Activated CD4-positive, alpha-beta T cell treated with anti-CD3 and anti-CD28 coated beads, Interleukin-2, amount 50 U/mL, for 16 hours (primary cell): ENCODE data around the gene NMNAT2.
"Not testable (repeated sequence)": the region's sequence is repeated elsewhere in the genome, so short reads cannot be mapped to it uniquely, and the experiment has no call there.

Experiments used
- DNase-seq: peaks from one replicate; pipeline ENCODE4 v3.0.0-alpha.2; 2020

Gene NMNAT2

GRCh38 chr1:183417772-183418491, at the start of gene NMNAT2:
NMNAT2 (minus strand) TSS chr1:183418380; CDS start chr1:183418267, 113 bp downstream.
- DNase-seq: no peak

GRCh38 chr1:183467687-183468086, 49.5 kb upstream of the NMNAT2 start:
- DNase-seq: no peak

GRCh38 chr1:183466781-183467180, 48.6 kb upstream of the NMNAT2 start:
- DNase-seq: no peak

- DNase-seq: no peak
Observed at GRCh38 chr1:183463566-183463965, 45.4 kb upstream of the NMNAT2 start.

DNA sequence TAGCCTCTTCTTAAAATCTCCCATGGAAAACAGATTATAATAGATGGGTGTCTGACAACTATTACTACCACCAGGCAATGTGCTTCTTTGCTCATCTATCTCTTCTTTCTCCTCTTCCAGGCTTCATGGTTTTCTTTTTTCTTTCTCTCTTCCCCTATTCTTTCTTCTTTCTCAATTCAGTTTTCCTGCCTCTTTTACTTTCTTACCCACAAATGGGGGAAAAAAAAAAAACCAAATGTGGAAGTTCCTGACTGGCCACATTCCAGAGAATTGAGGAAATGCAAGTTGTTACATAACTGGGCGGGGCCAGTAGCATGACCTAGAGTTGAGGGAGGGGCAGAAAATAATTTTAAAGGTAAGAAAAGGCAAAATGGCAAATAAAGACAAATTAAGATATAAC, 43.2 kb upstream of the NMNAT2 start:
- no peak for DNase-seq

- no peak for DNase-seq
Observed at GRCh38 chr1:183460596-183460995, 42.4 kb upstream of the NMNAT2 start.

DNA sequence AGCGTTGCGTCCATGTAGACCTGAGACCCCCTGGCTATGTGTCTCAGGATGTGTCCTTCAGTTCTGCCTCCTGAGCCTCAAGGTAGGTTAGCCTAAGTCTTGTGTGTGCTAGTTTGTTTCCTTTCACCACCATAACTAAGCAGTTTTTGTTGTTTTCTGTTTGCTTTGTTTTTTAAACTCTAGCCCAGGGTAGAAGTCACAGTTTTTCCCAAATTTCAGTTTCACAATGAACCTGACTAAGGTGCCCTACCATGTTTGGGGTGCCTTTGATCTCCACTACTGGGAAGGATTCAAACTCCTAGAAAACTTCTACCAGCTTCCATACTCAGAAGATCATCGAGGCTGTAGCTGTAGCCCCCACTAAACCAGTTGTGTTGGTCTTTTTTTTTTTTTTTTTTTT, 39.3 kb upstream of the NMNAT2 start:
- DNase-seq: no peak

DNA sequence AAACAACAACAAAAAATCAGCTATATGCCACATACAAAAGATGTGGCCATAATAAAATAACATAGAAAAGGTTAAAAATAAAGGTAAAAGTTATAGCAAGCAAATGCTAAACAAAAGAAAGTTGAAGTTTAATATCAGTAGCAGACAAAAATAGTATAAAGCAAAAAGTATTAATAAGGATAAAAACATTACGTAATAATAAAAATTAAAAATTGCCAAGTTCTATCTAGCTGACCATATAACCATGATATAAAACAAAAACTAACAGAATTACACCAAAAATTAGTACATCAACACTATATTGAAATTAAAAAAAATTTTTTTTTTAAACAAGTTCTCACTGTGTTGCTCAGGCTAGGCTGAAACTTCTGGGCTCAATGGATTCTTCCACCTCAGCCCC, 38.6 kb upstream of the NMNAT2 start:
- DNase-seq: no peak

- DNase-seq: no peak
Observed at GRCh38 chr1:183454377-183454776, 36.2 kb upstream of the NMNAT2 start.

DNA sequence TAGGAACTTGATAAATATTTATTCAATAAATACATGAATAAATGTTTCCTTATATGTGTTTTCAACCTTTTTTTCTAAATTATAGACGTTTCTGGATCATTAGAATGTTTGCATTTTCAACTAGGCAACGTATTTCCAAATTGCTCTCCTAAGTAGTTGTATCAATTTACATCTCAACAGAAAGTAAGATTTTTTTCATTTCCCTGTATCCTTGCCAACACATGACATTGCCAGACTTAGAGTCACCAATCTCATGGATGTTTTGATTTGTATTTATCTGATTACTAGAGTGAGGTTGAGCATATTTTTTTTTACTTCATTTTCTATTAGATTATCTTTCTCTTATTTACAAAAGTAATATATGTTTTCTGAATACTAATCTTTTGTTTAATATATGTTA, 31.9 kb upstream of the NMNAT2 start:
- DNase-seq: no peak

- DNase-seq: no peak
Observed at GRCh38 chr1:183449223-183449770, 31.1 kb upstream of the NMNAT2 start.

GRCh38 chr1:183444243-183444642, 26.1 kb upstream of the NMNAT2 start:
- DNase-seq: no peak

GRCh38 chr1:183443466-183443865, 25.3 kb upstream of the NMNAT2 start:
- no peak for DNase-seq

DNA sequence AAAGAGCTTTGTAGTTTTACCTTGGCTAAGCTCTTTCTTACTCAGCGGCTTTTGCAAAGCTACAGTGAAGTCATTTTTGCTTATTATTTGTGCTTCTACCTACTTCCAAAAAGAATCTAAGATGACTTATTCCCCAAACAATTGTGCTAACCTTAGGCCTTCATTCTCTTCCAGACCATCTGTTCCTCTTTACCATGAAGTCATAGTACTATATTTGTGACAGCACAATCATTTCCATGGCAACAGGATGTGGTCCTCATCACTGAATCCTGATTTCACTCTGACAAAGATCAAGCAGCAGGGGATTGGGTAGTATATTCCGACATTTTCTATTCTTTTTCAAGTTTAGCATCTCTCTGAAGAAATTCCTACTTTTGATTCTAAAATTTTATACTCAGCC, 24.8 kb upstream of the NMNAT2 start:
- DNase-seq: no peak

DNA sequence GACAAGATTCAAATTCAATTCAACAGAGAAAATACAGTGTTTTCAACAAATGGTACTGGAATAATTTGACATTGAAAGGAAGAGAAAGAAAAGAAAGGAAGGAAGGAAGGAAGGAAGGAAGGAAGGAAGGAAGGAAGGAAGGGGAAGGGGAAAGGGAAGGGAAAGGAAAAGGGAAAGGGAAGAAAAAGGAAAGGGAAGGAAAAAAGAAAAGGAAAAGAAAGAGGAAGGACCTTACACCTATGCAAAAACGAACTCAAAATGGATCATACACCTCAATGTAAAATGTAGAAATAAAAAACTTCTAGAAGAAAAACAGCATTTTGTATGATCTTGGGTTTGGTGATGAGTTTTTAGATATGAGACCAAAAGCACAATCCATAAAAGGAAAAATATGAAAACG, 19.9 kb upstream of the NMNAT2 start:
- DNase-seq: no peak

- DNase-seq: no peak
Observed at GRCh38 chr1:183435497-183435896, 17.3 kb upstream of the NMNAT2 start.

DNA sequence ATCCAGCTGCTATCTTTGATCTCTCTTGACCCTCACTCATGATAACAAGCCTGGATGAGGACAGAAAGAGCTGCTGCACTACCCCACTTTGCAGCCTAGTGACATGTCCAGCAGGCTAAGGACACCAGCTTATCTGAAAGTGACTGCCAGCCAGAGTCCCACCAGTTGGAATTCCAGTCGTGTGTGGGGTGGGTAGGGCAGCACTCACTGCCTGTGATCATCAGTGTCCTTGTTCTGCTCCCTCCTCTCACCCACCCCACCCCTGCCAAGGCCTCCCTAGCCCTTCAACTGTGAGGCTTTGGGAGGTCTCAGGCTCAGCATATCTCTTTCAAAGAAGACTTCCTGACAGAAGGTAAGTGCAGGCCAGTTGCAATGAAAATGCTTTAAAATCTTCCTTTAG, 15.5 kb upstream of the NMNAT2 start:
- DNase-seq: no peak

- no peak for DNase-seq
Observed at GRCh38 chr1:183432548-183432875, 14.3 kb upstream of the NMNAT2 start.

DNA sequence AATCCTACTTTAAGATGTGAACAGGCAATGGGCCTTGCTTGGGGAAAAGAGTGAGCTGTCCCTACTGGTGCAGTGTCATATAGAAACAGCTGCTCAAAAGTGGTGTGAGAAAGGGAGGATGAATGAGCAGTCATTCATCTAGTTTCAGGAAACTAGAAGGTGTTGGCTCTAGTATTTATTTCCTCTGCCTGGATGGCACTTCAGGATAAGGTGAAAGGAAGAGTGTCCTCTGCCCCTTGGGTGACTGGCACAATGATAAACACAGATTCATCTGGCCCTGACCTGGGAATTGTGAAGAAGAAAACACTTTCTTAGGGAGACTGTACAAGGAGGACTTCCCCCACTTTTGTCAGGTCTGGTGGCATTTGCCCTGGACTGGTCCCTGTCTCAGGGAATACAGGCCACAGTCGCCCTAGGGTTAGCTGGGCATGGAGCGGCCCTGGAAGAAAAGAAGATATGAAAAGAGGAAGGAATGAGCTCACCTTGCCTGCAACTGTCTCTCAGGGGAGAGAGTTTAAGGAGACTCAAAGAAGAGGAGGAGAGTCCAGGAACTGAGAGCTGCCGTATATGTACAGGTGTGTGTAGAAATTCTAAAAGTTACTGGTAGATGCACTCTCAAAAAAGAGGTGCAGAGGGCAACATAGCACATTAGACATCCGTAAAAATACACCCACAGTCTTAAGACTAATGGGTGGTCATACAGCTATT, 13.8 kb upstream of the NMNAT2 start:
- peak; percentile 5 for DNase-seq

- not testable (repeated sequence) for DNase-seq
Observed at GRCh38 chr1:183427591-183427990, 9.4 kb upstream of the NMNAT2 start.

- DNase-seq: no peak
Observed at GRCh38 chr1:183424691-183425090, 6.5 kb upstream of the NMNAT2 start.

DNA sequence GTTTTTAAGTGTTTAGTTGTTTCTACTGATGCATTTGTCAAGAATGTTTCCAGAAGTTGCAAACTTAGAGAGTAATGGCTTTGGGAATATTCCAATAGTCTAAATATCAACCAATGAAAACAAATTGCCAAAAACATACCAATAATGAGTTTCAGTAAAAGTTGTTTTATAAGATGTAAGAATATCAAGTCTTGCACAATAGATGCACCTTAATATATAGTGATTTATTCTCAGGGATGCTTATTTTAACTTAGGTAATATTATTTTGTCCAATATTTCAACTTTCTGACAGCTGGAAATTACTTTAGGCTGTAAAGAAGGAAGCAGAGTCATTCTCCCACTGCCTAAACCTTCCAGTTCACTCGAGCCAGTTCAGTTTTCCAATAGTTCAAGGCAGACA, 5.4 kb upstream of the NMNAT2 start:
- DNase-seq: no peak

DNA sequence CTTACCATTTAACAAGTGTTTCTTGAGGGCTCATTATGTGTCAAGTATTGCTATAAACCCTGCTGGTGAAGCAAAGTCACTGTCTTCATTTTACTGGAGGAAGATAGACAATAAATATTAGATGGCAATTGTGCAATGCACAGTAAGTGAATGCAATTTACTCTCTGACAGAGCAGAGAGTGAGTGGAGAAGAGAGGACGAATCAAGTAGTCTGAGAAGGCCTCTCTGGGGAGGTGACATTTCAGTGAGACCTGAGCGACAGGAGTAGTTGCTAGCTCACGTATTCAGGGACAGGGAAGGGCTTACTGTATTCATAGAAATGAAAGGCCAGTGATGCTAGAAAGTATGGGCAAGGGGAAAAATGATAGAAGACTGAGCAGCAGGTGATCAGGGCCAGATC, 1.2 kb upstream of the NMNAT2 start:
- DNase-seq: no peak

DNA sequence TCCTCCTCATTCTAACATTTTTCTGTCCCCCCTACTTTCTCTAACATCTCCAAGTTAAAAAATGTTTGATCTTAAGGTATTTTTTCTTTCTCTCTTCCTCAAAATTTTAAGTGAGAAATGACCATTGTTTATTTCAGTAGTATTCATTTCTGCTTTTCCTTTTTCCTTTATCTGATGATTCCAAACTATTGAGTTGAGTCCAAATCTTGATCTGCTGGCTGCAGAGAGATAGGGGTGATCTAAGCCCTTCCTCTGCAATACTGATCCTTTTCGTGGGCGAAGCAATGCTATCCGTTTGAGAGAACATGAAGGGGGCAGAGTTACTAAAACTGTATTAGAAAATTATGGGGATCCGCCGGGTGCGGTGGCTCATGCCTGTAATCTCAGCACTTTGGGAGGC, 516 bp upstream of the NMNAT2 start:
- DNase-seq: no peak
